ENCODE measurements around the gene SNTG2.
"Not testable (repeated sequence)": the region's sequence is repeated elsewhere in the genome, so short reads cannot be mapped to it uniquely, and the experiment has no call there.

SNTG2 gene

GRCh38 chr2:1394709-1395408 lies 444.2 kb downstream of the SNTG2 start:
- no peak for DNase-seq

DNA sequence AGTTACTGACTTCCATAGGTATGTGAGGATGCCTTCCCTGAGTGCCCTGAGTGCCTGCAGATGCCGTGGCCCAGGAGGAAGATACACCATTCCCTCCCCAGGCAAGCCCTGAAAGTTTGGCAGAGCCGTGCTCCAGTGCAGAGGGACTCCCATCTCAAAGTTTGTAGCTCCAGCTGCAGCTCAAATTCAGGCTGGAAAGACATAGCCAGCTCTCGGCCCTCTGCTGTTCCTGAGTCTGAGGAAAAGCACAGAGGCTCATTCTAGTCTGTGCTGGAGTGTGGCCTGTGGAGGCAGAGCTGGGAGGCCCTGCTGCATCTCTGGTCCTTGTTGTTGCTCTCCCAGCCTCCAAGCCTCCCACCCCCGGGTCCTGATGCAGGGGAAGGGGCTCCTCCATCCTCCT lies 446.7 kb downstream of the SNTG2 start:
- DNase-seq = no peak

DNA sequence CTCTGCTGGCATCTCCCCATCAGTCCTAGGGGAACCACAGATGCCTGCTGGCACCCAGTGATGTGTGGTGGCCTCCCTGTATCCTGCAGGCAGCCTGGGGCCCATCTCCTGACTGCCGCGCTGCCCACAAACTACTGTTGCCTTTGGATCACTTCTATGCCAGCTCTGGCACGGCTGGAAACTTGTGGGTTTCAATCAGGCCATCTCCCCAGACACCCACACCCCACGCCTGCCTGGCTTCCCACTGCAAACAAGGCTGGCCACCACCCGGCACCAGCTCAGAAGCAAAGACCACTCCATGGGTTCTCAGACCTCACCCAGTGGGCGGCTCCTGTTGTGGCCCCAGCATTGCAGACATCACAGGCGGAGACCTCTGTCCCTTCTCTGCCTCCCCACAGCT lies 447.5 kb downstream of the SNTG2 start:
- DNase-seq = no peak

GRCh38 chr2:1400943-1401735 lies 450.5 kb downstream of the SNTG2 start:
- no peak for DNase-seq

DNA sequence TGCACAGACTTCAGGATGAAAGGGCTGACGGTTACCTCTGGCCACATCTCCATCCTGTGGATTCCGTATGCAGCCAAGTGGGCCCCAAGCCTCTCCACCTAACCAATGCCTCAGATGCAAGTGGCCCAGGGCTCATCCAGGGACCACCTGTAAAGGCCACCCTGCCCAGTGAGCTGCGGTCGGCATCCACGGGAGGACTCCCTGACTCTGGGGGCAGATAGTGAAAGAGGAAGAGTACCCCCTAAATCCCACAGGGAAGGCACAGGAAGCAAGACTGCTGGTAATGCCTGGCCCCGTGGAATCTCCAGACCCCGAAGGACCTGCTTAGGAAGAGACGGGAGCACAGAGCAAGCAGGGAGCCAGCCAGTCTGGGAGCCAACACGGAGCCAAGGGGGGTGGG lies 451.4 kb downstream of the SNTG2 start:
- DNase-seq = no peak

GRCh38 chr2:1403565-1403964 lies 452.9 kb downstream of the SNTG2 start:
- DNase-seq = no peak

- DNase-seq = no peak
These were observed 454.5 kb downstream of the SNTG2 start for GRCh38 chr2:1405124-1405523.

DNA sequence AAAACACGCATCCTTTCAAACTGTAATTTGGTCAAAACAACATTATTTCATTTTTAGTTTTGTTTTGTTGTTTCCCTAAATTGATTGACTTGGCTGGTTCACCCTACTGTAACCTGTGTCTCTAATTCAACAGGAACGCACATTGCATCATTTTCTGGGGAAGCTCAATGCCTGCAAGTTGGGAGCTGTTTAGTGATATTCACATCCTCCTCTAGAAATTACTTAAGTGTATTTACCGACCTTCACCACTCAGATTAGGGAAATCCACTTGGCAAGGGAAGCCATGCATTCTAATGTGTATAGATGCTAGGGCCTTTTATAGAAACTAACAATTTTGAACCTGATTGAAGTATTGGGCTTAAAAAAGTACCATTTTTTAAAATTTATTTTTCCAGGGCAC lies 455.3 kb downstream of the SNTG2 start:
- no peak for DNase-seq

GRCh38 chr2:1406434-1406833 lies 455.8 kb downstream of the SNTG2 start:
- no peak for DNase-seq

- no peak for DNase-seq
These were observed 457.5 kb downstream of the SNTG2 start for GRCh38 chr2:1407950-1408675.

GRCh38 chr2:1413156-1413710 lies 462.6 kb downstream of the SNTG2 start, which contains the start of gene TPO:
TSS of gene TPO (plus strand) at chr2:1413463. CDS start at chr2:1414409, 946 bp downstream.
- no peak for DNase-seq

GRCh38 chr2:1414121-1414520 lies 463.5 kb downstream of the SNTG2 start:
- no peak for DNase-seq

- DNase-seq = not testable (repeated sequence)
These were observed 464.3 kb downstream of the SNTG2 start for GRCh38 chr2:1414901-1415300.

DNA sequence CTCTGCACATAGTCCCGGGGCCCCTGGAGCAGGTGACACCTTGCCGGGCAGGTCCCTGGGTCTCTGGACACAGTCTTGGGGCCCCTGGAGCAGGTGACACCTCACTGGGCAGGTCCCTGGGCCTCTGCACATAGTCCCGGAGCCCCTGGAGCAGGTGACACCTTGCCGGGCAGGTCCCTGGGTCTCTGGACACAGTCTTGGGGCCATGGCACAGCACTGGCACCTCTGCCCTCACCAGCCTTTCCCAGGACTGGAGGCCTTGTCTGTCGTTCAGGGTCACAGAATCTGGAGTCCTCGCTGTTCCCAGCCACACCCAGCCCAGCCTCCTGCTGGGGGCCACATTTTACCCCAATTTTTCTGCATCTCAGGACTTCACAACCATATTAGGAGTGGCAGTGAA lies 464.9 kb downstream of the SNTG2 start:
- DNase-seq = no peak

Measured in suppressor macrophage treated with lipopolysaccharide for 4 hours (primary cell).